Measurements from ENCODE around the gene CTAG2. TPM values are rescaled to one million over a fixed set of nuclear protein-coding genes. Genes with fewer than 3 reads are reported as not detected.

CTAG2 gene
- total RNA-seq, 1 experiment from 2014 or later = not detected

- no peaks in the 10 kb centered on the region for H3K9me3 ChIP-seq
- intact Hi-C loops (cut with micrococcal nuclease; ENCODE audit: unreplicated experiment) = no loop called here
- no TSS peak for BruUV-seq (replicated peaks)
- no peak for TF ChIP-seq CTCF (IDR thresholded peaks at IDR 0.05; ENCODE audit: insufficient read depth in 1 of 2, low read depth in 1 of 2, low read length in 1 of 2, severe bottlenecking in 1 of 2, unreplicated experiment in 1 of 2)
- H3K27me3 ChIP-seq (replicated peaks; ENCODE audit: control insufficient read depth, insufficient read depth, low read length) = no peaks in the 10 kb centered on the region
- DNase-seq = no peak
- Mint-ChIP-seq H3K27me3 (ENCODE audit: insufficient read depth, unreplicated experiment) (peaks cover 7% of the 10 kb centered on the region), H3K36me3 (ENCODE audit: insufficient read depth, unreplicated experiment) (no peaks in the 10 kb centered on the region), H3K4me3 (ENCODE audit: unreplicated experiment) (no peak overlapping the region), H3K9me3 (ENCODE audit: unreplicated experiment) (peaks cover 24% of the 10 kb centered on the region), H3K27ac (ENCODE audit: unreplicated experiment) (no peak overlapping the region), H3K4me1 (ENCODE audit: low read depth, unreplicated experiment) (no peaks in the 10 kb centered on the region)
- H3K4me3 ChIP-seq (ENCODE audit: low read depth, low read length) = no peak overlapping the region
- CTCF ChIA-PET = no interaction called here
- POLR2A ChIA-PET = no interaction called here
- H3K36me3 ChIP-seq (ENCODE audit: control insufficient read depth, insufficient read depth, low read length) = no peaks in the 10 kb centered on the region
- H3K4me1 ChIP-seq = no peaks in the 10 kb centered on the region
These were observed 8.5 kb upstream of the CTAG2 start for GRCh38 chrX:154661899-154662298.

GRCh38 chrX:154661170-154661569, 7.8 kb upstream of the CTAG2 start:
- no peaks in the 10 kb centered on the region for H3K27me3 ChIP-seq (replicated peaks; ENCODE audit: control insufficient read depth, insufficient read depth, low read length)
- H3K9me3 ChIP-seq = no peaks in the 10 kb centered on the region
- H3K36me3 Mint-ChIP-seq (ENCODE audit: insufficient read depth, unreplicated experiment) = no peaks in the 10 kb centered on the region
- H3K27ac Mint-ChIP-seq (ENCODE audit: unreplicated experiment) = no peak overlapping the region
- peaks cover 10% of the 10 kb centered on the region for H3K27me3 Mint-ChIP-seq (ENCODE audit: insufficient read depth, unreplicated experiment)
- intact Hi-C loops (cut with micrococcal nuclease; ENCODE audit: unreplicated experiment) = no loop called here
- no peak overlapping the region for H3K4me3 Mint-ChIP-seq (ENCODE audit: unreplicated experiment)
- H3K4me3 ChIP-seq (ENCODE audit: low read depth, low read length) = no peak overlapping the region
- no peaks in the 10 kb centered on the region for H3K36me3 ChIP-seq (ENCODE audit: control insufficient read depth, insufficient read depth, low read length)
- H3K9me3 Mint-ChIP-seq (ENCODE audit: unreplicated experiment) = peaks cover 24% of the 10 kb centered on the region
- DNase-seq = no peak
- no peak for TF ChIP-seq CTCF (IDR thresholded peaks at IDR 0.05; ENCODE audit: insufficient read depth in 1 of 2, low read depth in 1 of 2, low read length in 1 of 2, severe bottlenecking in 1 of 2, unreplicated experiment in 1 of 2)
- H3K4me1 ChIP-seq = no peaks in the 10 kb centered on the region
- POLR2A ChIA-PET = no interaction called here
- no peaks in the 10 kb centered on the region for H3K4me1 Mint-ChIP-seq (ENCODE audit: low read depth, unreplicated experiment)
- BruUV-seq (replicated peaks) = no TSS peak
- CTCF ChIA-PET = no interaction called here

- Histone ChIP-seq H3K4me3 (ENCODE audit: low read depth, low read length) (no peak overlapping the region), H3K36me3 (ENCODE audit: control insufficient read depth, insufficient read depth, low read length) (no peaks in the 10 kb centered on the region), H3K27me3 (replicated peaks; ENCODE audit: control insufficient read depth, insufficient read depth, low read length) (no peaks in the 10 kb centered on the region), H3K9me3 (no peaks in the 10 kb centered on the region), H3K4me1 (no peaks in the 10 kb centered on the region)
- Mint-ChIP-seq H3K9me3 (ENCODE audit: unreplicated experiment) (peaks cover 24% of the 10 kb centered on the region), H3K27ac (ENCODE audit: unreplicated experiment) (no peak overlapping the region), H3K4me1 (ENCODE audit: low read depth, unreplicated experiment) (no peaks in the 10 kb centered on the region), H3K36me3 (ENCODE audit: insufficient read depth, unreplicated experiment) (no peaks in the 10 kb centered on the region), H3K27me3 (ENCODE audit: insufficient read depth, unreplicated experiment) (peaks cover 10% of the 10 kb centered on the region), H3K4me3 (ENCODE audit: unreplicated experiment) (no peak overlapping the region)
- intact Hi-C loops (cut with micrococcal nuclease; ENCODE audit: unreplicated experiment) = no loop called here
- no peak for DNase-seq
- no TSS peak for BruUV-seq (replicated peaks)
- TF ChIP-seq CTCF (IDR thresholded peaks at IDR 0.05; ENCODE audit: insufficient read depth in 1 of 2, low read depth in 1 of 2, low read length in 1 of 2, severe bottlenecking in 1 of 2, unreplicated experiment in 1 of 2) = no peak
- CTCF ChIA-PET = no interaction called here
- POLR2A ChIA-PET = no interaction called here
These were observed 7.2 kb upstream of the CTAG2 start for GRCh38 chrX:154660541-154660940.
